Renal cortical epithelial cell (primary cell): ENCODE data around the gene CRY2. TPM values are rescaled to one million over a fixed set of nuclear protein-coding genes. Genes with fewer than 3 reads are reported as not detected.

Experiments used
- DNase-seq: peaks from one replicate; pipeline ENCODE4 v3.0.0-alpha.2; 2011; ENCODE audit warnings: low read depth
- total RNA-seq: library from RNA; depleted of rRNA; stranded (reverse); fragments of >200 nt; gene quantifications from 2 replicates; pipeline ENCODE4 v1.2.3, GENCODE V29; 2014

CRY2 gene
- total RNA-seq, 1 donor from 2014 or later = 14.4 TPM

- DNase-seq = peak; percentile 28
Observed at GRCh38 chr11:45879803-45880686, 32.8 kb downstream of the CRY2 start.

GRCh38 chr11:45880772-45881570 lies 33.7 kb downstream of the CRY2 start:
- no peak for DNase-seq

- peak; percentile 63 for DNase-seq
Observed at GRCh38 chr11:45881708-45882368, 34.6 kb downstream of the CRY2 start.

- DNase-seq = no peak
Observed at GRCh38 chr11:45884596-45885185, 37.4 kb downstream of the CRY2 start.

- no peak for DNase-seq
Observed at GRCh38 chr11:45885274-45885920, 38.1 kb downstream of the CRY2 start, which contains the start of gene MAPK8IP1. TSS of gene MAPK8IP1 (plus strand) at chr11:45885651. CDS start at chr11:45885821, 170 bp downstream.

GRCh38 chr11:45885921-45886721 lies 38.8 kb downstream of the CRY2 start:
- no peak for DNase-seq

- no peak for DNase-seq
Observed at GRCh38 chr11:45886816-45887520, 39.7 kb downstream of the CRY2 start.

GRCh38 chr11:45887587-45887986 lies 40.3 kb downstream of the CRY2 start:
- no peak for DNase-seq

- DNase-seq = no peak
Observed at GRCh38 chr11:45889555-45889954, 42.3 kb downstream of the CRY2 start.

GRCh38 chr11:45889966-45890365 lies 42.7 kb downstream of the CRY2 start:
- no peak for DNase-seq

GRCh38 chr11:45890886-45891550 lies 43.7 kb downstream of the CRY2 start:
- DNase-seq = no peak

GRCh38 chr11:45892856-45893255 lies 45.6 kb downstream of the CRY2 start:
- no peak for DNase-seq

- no peak for DNase-seq
Observed at GRCh38 chr11:45894555-45895247, 47.4 kb downstream of the CRY2 start.

- DNase-seq = no peak
Observed at GRCh38 chr11:45895553-45896259, 48.4 kb downstream of the CRY2 start.

GRCh38 chr11:45896422-45896984 lies 49.2 kb downstream of the CRY2 start:
- no peak for DNase-seq

GRCh38 chr11:45897556-45897955 lies 50.3 kb downstream of the CRY2 start:
- no peak for DNase-seq

GRCh38 chr11:45899086-45899447 lies 51.8 kb downstream of the CRY2 start:
- DNase-seq = no peak
